ENCODE measurements around the gene TMEM273.

DNA sequence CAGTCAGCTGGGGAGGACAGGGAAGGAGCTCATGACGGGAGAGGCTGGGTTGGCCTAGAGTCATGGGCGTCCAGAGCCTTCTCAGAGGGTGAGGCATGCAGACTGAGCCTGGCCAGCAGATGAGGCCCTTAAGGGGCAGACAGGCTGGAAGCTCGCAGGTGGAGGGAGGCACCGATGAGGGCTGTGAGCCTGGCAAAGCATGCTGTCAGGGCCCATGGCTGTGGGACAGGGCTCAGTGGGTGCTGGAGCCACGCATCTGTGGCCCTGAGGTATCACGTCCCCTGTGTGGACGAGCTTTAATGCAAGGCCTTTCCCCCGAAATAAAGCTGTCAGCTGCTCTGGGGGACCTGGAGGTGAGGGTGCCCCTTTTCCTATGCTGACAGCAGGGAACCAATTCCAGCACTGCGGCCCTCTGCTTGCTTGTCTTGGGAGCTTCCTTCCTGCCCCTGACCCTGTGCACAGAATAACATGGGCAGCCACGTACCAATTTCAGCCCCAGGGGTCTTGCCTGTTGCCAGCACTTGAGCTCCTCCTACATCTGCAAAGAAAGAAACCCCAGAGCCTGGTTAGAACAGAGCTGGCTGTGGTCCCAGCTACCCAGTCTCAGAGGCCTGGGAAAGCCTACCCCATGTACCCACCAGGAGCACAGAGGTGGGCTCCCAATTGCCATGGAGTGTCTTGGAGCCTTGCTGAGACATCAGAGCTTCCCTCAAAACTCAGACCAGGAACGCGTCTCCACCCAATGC lies 20.6 kb downstream of the TMEM273 start:
- no peak for TF ChIP-seq FOXM1 (IDR thresholded peaks at IDR 0.05; ENCODE audit: borderline replicate concordance, low read depth)
- no peak for TF ChIP-seq TAF1 (IDR thresholded peaks at IDR 0.05; ENCODE audit: low read depth)
- no peak for TF ChIP-seq REST (IDR thresholded peaks at IDR 0.05; ENCODE audit: low read depth)
- no peak for TF ChIP-seq CEBPB (IDR thresholded peaks at IDR 0.05)
- TF ChIP-seq USF1 (IDR thresholded peaks at IDR 0.05): no peak
